ENCODE data around the gene KATNB1. TPM values are rescaled to one million over a fixed set of nuclear protein-coding genes. Genes with fewer than 3 reads are reported as not detected.

Gene KATNB1
- total RNA-seq, 1 donor from 2014 or later: 8.5 TPM

DNA sequence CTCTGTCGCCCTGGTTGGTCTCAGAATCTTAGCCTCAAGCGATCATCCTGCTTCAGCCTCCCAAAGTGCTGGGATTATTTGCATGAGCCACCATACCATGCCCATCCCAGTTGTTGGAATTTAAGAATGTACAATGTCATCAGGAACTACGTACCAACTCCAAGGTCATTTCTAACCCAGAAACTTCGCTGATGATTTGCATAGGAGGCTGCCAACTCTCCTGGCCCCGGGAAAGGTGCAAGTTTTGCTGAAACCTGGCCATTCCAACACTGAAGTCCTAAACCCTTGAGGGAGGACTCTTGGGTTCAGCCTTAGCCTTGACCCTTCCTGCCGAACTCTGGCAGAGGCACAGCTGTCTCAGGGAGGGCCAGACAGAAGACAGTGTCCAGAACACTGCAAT, 69.6 kb downstream of the KATNB1 start:
- ATAC-seq (no peak), DNase-seq (ENCODE audit: missing footprints) (no peak)
- intact Hi-C loops (cut with DNase I): no loop called here

Small RNAs within 50 kb of the gene (microRNA-seq; reads per million reads assigned to microRNA genes)
- not detected for gene MIR6772

Other genes starting within 250 kb of the KATNB1 start
- gene DOK4, start 249.3 kb upstream of the KATNB1 start, total RNA-seq: 8.4 TPM
- gene CCDC102A, start 199.2 kb upstream of the KATNB1 start, total RNA-seq: 10.9 TPM
- 0.32 TPM for gene ADGRG5, start 193.1 kb upstream of the KATNB1 start, total RNA-seq
- gene ADGRG1, start 107.1 kb upstream of the KATNB1 start, total RNA-seq: 23.1 TPM
- 0.87 TPM for gene ADGRG3, start 67.5 kb upstream of the KATNB1 start, total RNA-seq
- gene DRC7, start 41.0 kb upstream of the KATNB1 start, total RNA-seq: not detected
- gene KIFC3, start 66.7 kb downstream of the KATNB1 start, total RNA-seq: 55.3 TPM
- not detected for gene CNGB1, start 235.4 kb downstream of the KATNB1 start, total RNA-seq